CD4-positive, alpha-beta T cell (primary cell): ENCODE results near the gene CEPT1. TPM values are rescaled to one million over a fixed set of nuclear protein-coding genes. Genes with fewer than 3 reads are reported as not detected.

ENCODE experiments used
- ATAC-seq: fragments of 200-7000 bp; cut with Tn5 transposase; one replicate; pipeline ENCODE4 v1.10.0; 2022; ENCODE audit warnings: mild to moderate bottlenecking; ENCODE audit not compliant: poor library complexity
- CTCF ChIA-PET: fragments of 350-600 bp; sonication (Branson Sonifier 250); formaldehyde crosslinking; loops from one replicate; lab custom pipeline; 2021; ENCODE audit warnings: antibody characterized with exemption, inconsistent platforms; lab: Charles Lee
- POLR2A ChIA-PET: fragments of 350-600 bp; sonication (Branson Sonifier 250); formaldehyde crosslinking; loops from one replicate; lab custom pipeline; 2021; ENCODE audit warnings: antibody characterized with exemption, inconsistent platforms; lab: Charles Lee
- DNase-seq, 14 experiments: peaks; one replicate each; pipeline ENCODE4 v3.0.0-alpha.2; 2013 to 2020; ENCODE audit warnings: mixed read lengths in 2 of 14
- H3K27ac ChIP-seq, 2 donors: one replicate each; pipeline versions ENCODE4 v1.5.1 to v1.7.0; 2013; ENCODE audit warnings: low read length in 2 of 2, low read depth in 1 of 2, mild to moderate bottlenecking in 1 of 2
- H3K27me3 ChIP-seq, 2 experiments: 1 replicate in 1 of 2; 2 replicates in 1 of 2; pipeline versions ENCODE4 v1.6.1 to v1.7.0; 2013; ENCODE audit warnings: low read length in 2 of 2, control low read depth in 1 of 2, mild to moderate bottlenecking in 1 of 2, moderate library complexity in 1 of 2; ENCODE audit not compliant: insufficient read depth in 2 of 2, control insufficient read depth in 1 of 2
- H3K36me3 ChIP-seq: one replicate; pipeline ENCODE4 v1.6.1; 2013; ENCODE audit warnings: low read length, control low read depth; ENCODE audit not compliant: insufficient read depth
- H3K4me1 ChIP-seq: one replicate; pipeline ENCODE4 v1.6.1; 2013; ENCODE audit warnings: low read length, control low read depth; ENCODE audit not compliant: insufficient read depth
- H3K4me3 ChIP-seq: one replicate; pipeline ENCODE4 v1.5.1; 2013; ENCODE audit warnings: mild to moderate bottlenecking, low read length, moderate library complexity
- H3K9me3 ChIP-seq, 2 experiments: 1 replicate in 1 of 2; 2 replicates in 1 of 2; pipeline versions ENCODE4 v1.6.1 to v1.7.0; 2013; ENCODE audit warnings: low read length in 2 of 2, mild to moderate bottlenecking in 2 of 2, control low read depth in 1 of 2, moderate library complexity in 1 of 2; ENCODE audit not compliant: control insufficient read depth in 1 of 2, insufficient read depth in 1 of 2
- H3K27ac Mint-ChIP-seq: one replicate; pipeline ENCODE4 v1.8.0; 2020; ENCODE audit warnings: mixed read lengths
- H3K27me3 Mint-ChIP-seq: one replicate; pipeline ENCODE4 v1.8.0; 2021; ENCODE audit warnings: mixed read lengths
- H3K36me3 Mint-ChIP-seq: one replicate; pipeline ENCODE4 v1.8.0; 2021; ENCODE audit warnings: low read depth, mixed read lengths
- H3K4me1 Mint-ChIP-seq: one replicate; pipeline ENCODE4 v1.8.0; 2021; ENCODE audit warnings: low read depth, mixed read lengths
- H3K4me3 Mint-ChIP-seq: one replicate; pipeline ENCODE4 v1.8.0; 2020; ENCODE audit warnings: mild to moderate bottlenecking, mixed read lengths
- H3K9me3 Mint-ChIP-seq: one replicate; pipeline ENCODE4 v1.8.0; 2020; ENCODE audit warnings: mixed read lengths
- intact Hi-C, 2 experiments: fragments of 100-400 bp; cut with DNase I in 1 of 2; cut with micrococcal nuclease in 1 of 2; formaldehyde crosslinking; loops; one replicate each; pipeline versions ENCODE4 v1.15.1 to v1.9.0; 2023 to 2025; cut with DNase I, micrococcal nuclease
- total RNA-seq, 174 experiments: library from RNA in 2 of 174; stranded (reverse) in 2 of 174; gene quantifications; one replicate each; pipeline ENCODE4 v1.2.3 and lab custom pipeline; 2021 to 2026
- TF ChIP-seq, protein P1 (sequence below): fragments of 200-600 bp; IDR thresholded peaks from one replicate; pipeline ENCODE4 v1.8.0; 2022; ENCODE audit warnings: antibody characterized with exemption, mild to moderate bottlenecking

The CEPT1 gene
- total RNA-seq, 2 experiments from 2014 or later: 25.0 to 27.2 TPM

DNA sequence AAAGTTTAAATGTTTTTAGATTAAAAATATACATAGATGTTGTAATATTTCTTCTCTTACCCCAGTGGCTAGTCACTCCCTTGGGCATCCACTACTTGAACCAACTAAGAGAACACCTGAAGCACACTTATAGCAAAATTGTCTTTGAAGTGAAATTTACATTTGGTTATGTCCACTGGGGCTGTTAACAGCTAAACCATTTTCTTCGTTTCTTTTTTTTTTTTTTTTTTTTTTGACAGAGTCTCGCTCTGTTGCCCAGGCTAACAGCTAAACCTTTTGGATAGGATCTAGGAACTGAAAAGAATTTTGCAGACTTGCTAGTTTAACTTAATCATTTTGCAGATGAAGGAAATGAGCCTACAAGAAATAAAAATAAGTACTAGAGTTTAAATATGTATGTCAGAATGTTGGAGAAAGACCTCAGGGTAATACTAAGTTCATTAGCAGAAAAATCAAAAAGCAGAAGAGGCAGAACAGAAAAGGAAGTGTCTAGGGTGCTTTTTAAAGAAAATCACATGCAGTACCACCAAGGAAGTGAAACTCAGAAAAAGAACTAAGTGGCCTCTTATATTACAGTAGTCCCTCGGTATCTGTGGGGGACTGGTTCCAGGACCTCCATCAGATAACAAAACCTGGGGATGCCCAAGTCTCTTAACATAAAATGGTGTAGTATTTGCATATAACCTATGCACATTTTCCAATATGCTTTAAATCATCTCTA lies 11.9 kb upstream of the CEPT1 start:
- H3K4me1 ChIP-seq: no peaks in the 10 kb centered on the region
- intact Hi-C loops: no loop called here
- no peak overlapping the region for H3K4me3 Mint-ChIP-seq

GRCh38 chr1:111129376-111129775 lies 10.6 kb upstream of the CEPT1 start:
- H3K4me3 Mint-ChIP-seq: no peak overlapping the region
- H3K36me3 ChIP-seq: peaks cover 44% of the 10 kb centered on the region
- CTCF ChIA-PET: no interaction called here

More for the DNA sequence above, 11.9 kb upstream of the CEPT1 start:
- TF ChIP-seq, protein P1, sequence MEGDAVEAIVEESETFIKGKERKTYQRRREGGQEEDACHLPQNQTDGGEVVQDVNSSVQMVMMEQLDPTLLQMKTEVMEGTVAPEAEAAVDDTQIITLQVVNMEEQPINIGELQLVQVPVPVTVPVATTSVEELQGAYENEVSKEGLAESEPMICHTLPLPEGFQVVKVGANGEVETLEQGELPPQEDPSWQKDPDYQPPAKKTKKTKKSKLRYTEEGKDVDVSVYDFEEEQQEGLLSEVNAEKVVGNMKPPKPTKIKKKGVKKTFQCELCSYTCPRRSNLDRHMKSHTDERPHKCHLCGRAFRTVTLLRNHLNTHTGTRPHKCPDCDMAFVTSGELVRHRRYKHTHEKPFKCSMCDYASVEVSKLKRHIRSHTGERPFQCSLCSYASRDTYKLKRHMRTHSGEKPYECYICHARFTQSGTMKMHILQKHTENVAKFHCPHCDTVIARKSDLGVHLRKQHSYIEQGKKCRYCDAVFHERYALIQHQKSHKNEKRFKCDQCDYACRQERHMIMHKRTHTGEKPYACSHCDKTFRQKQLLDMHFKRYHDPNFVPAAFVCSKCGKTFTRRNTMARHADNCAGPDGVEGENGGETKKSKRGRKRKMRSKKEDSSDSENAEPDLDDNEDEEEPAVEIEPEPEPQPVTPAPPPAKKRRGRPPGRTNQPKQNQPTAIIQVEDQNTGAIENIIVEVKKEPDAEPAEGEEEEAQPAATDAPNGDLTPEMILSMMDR: no peak
- CTCF ChIA-PET: interaction anchor here (0.6 to 1.7 kb wide), 2 partner anchors 95 to 345 kb away, joined by 3 read pairs; no protein-coding TSS in a partner anchor
- Mint-ChIP-seq H3K27me3 (no peaks in the 10 kb centered on the region), H3K36me3 (peaks cover 81% of the 10 kb centered on the region), H3K4me1 (peaks cover 43% of the 10 kb centered on the region), H3K27ac (peak overlapping the region; percentile 52), H3K9me3 (no peaks in the 10 kb centered on the region)
- DNase-seq (peak in 3 of 14 experiments; percentile 15 to 28 (median 27)), ATAC-seq (no peak)
- Histone ChIP-seq H3K9me3 (no peaks in the 10 kb centered on the region), H3K4me3 (no peak overlapping the region), H3K27me3 (no peaks in the 10 kb centered on the region), H3K27ac (no peak overlapping the region), H3K36me3 (peaks cover 55% of the 10 kb centered on the region)
- POLR2A ChIA-PET: no interaction called here

DNA sequence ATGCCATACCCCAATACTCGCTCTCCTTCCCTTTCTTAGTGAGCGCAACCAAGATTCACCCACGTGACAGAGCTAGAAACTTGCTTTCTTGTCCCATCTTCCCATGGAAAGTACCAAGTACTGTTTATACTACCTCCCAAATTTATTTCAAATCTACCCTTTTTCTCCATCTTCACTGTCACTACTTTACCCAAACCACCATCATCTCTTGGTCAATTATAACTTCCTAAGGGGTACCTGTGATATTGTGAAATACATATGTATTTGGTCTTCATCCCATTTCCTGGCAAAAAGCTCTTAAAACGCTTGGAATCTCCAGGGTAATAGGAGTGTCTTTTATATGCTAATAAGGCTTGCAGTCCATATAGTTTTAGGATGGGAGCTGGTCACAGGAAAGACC lies 8.3 kb upstream of the CEPT1 start:
- no peak for DNase-seq
- intact Hi-C loops: loop anchor here in 1 of 2 experiments (10.0 kb wide), 1 partner anchor 727 kb away; the partner anchor contains the start of gene LAMTOR5
- no peak for ATAC-seq
- H3K9me3 ChIP-seq: no peaks in the 10 kb centered on the region
- no peaks in the 10 kb centered on the region for H3K27me3 ChIP-seq
- H3K4me3 Mint-ChIP-seq: no peak overlapping the region
- no peak overlapping the region for H3K27ac ChIP-seq
- POLR2A ChIA-PET: interaction anchor here (0.8 kb wide), 1 partner anchor 19 kb away, joined by 3 read pairs; no protein-coding TSS in a partner anchor
- H3K36me3 ChIP-seq: peaks cover 41% of the 10 kb centered on the region
- no peaks in the 10 kb centered on the region for H3K27me3 Mint-ChIP-seq
- H3K27ac Mint-ChIP-seq: no peak overlapping the region
- peaks cover 73% of the 10 kb centered on the region for H3K36me3 Mint-ChIP-seq
- H3K4me1 Mint-ChIP-seq: peaks cover 55% of the 10 kb centered on the region
- CTCF ChIA-PET: interaction anchor here (1.0 to 1.2 kb wide), 2 partner anchors 44 to 51 kb away, joined by 3 read pairs; no protein-coding TSS in a partner anchor
- no peaks in the 10 kb centered on the region for H3K4me1 ChIP-seq
- TF ChIP-seq, protein P1: no peak
- no peak overlapping the region for H3K4me3 ChIP-seq
- H3K9me3 Mint-ChIP-seq: no peaks in the 10 kb centered on the region

More at GRCh38 chr1:111129376-111129775, 10.6 kb upstream of the CEPT1 start:
- TF ChIP-seq, protein P1: no peak
- Mint-ChIP-seq H3K4me1 (peaks cover 47% of the 10 kb centered on the region), H3K27ac (peak overlapping the region; percentile 52), H3K9me3 (no peaks in the 10 kb centered on the region), H3K27me3 (no peaks in the 10 kb centered on the region), H3K36me3 (peaks cover 76% of the 10 kb centered on the region)
- H3K4me3 ChIP-seq: no peak overlapping the region
- no peaks in the 10 kb centered on the region for H3K27me3 ChIP-seq
- H3K27ac ChIP-seq: no peak overlapping the region
- DNase-seq (no peak), ATAC-seq (no peak)
- POLR2A ChIA-PET: interaction anchor here (1.0 kb wide), 1 partner anchor 10 kb away, joined by 5 read pairs; no protein-coding TSS in a partner anchor
- H3K4me1 ChIP-seq: no peaks in the 10 kb centered on the region
- H3K9me3 ChIP-seq: no peaks in the 10 kb centered on the region
- intact Hi-C loops: no loop called here
